Endodermal cell (in vitro differentiated cells): ENCODE results near the gene JMJD7. TPM values are rescaled to one million over a fixed set of nuclear protein-coding genes. Genes with fewer than 3 reads are reported as not detected.

ENCODE experiments used
- DNase-seq: peaks from one replicate; pipeline ENCODE4 v3.0.0-alpha.2; 2017
- H3K27ac ChIP-seq: 2 replicates; pipeline ENCODE4 v1.5.1; 2013; ENCODE audit warnings: mild to moderate bottlenecking, low read depth, low read length, moderate library complexity
- H3K27me3 ChIP-seq: 2 replicates; pipeline ENCODE4 v1.6.1; 2013; ENCODE audit warnings: mild to moderate bottlenecking, low read length, moderate library complexity; ENCODE audit not compliant: insufficient read depth, control insufficient read depth, poor library complexity, severe bottlenecking
- H3K36me3 ChIP-seq: 2 replicates; pipeline ENCODE4 v1.7.0; 2013; ENCODE audit warnings: mild to moderate bottlenecking, low read length, moderate library complexity; ENCODE audit not compliant: control insufficient read depth, insufficient read depth
- H3K4me1 ChIP-seq: one replicate; pipeline ENCODE4 v1.7.0; 2013; ENCODE audit warnings: low read length; ENCODE audit not compliant: control insufficient read depth, insufficient read depth
- H3K4me3 ChIP-seq: 2 replicates; pipeline ENCODE4 v1.5.1; 2013; ENCODE audit warnings: mild to moderate bottlenecking, low read length, moderate library complexity
- H3K9ac ChIP-seq: 2 replicates; pipeline ENCODE4 v1.6.1; 2013; ENCODE audit warnings: mild to moderate bottlenecking, low read length, moderate library complexity; ENCODE audit not compliant: poor library complexity, severe bottlenecking; ENCODE audit errors: extremely low read depth
- H3K9me3 ChIP-seq: 2 replicates; pipeline ENCODE4 v1.6.1; 2013; ENCODE audit warnings: mild to moderate bottlenecking, low read length, moderate library complexity; ENCODE audit not compliant: control insufficient read depth
- H3K27ac Mint-ChIP-seq: 2 replicates; pipeline ENCODE4 v1.8.0; 2020; ENCODE audit warnings: mixed read lengths
- H3K27me3 Mint-ChIP-seq: 2 replicates; pipeline ENCODE4 v1.8.0; 2021; ENCODE audit warnings: mild to moderate bottlenecking, mixed read lengths; ENCODE audit not compliant: insufficient read depth
- H3K36me3 Mint-ChIP-seq: 2 replicates; pipeline ENCODE4 v1.8.0; 2020; ENCODE audit warnings: low read depth, mixed read lengths
- H3K4me1 Mint-ChIP-seq: 2 replicates; pipeline ENCODE4 v1.8.0; 2020; ENCODE audit warnings: mixed read lengths
- H3K4me3 Mint-ChIP-seq: 2 replicates; pipeline ENCODE4 v1.8.0; 2020; ENCODE audit warnings: mild to moderate bottlenecking, moderate library complexity, mixed read lengths
- H3K9me3 Mint-ChIP-seq: 2 replicates; pipeline ENCODE4 v1.8.0; 2020; ENCODE audit warnings: mild to moderate bottlenecking, mixed read lengths
- CTCF ChIP-seq: fragments of 200-600 bp; sonication (generic); conservative IDR thresholded peaks from 2 replicates; pipeline ENCODE4 v1.5.0; 2021; ENCODE audit warnings: antibody characterized with exemption, mild to moderate bottlenecking
- WGBS, 2 experiments: methylation state at CpG; one replicate each; pipeline versions ENCODE4 v1.1.5 to v1.1.7; 2013; ENCODE audit warnings: missing lambda C conversion rate in 2 of 2, mixed read lengths in 1 of 2; ENCODE audit not compliant: insufficient coverage in 1 of 2, insufficient read length in 1 of 2; 5-methylcytosine and 5-hydroxymethylcytosine counted together
- total RNA-seq, 2 donors: library from RNA; stranded (reverse); fragmentation: NEBNext Ultra II Directional in 1 of 2; extraction: Animal tissue kit (Norgen Biotek cat#: 25700) in 1 of 2; gene quantifications; 2 replicates in 1 of 2; 3 replicates in 1 of 2; pipeline ENCODE4 v1.2.1, GENCODE V29; 2021

Gene JMJD7
- total RNA-seq, 2 donors from 2014 or later: 18.4 to 22.1 TPM

GRCh38 chr15:41817327-41817726, 10.6 kb upstream of the JMJD7 start:
- peaks cover 18% of the 10 kb centered on the region for H3K36me3 Mint-ChIP-seq
- no peak overlapping the region for H3K27ac Mint-ChIP-seq

GRCh38 chr15:41817781-41818180, 10.1 kb upstream of the JMJD7 start:
- H3K4me1 ChIP-seq: no peaks in the 10 kb centered on the region
- no peak overlapping the region for H3K27ac ChIP-seq
- H3K9me3 ChIP-seq: no peaks in the 10 kb centered on the region
- no peaks in the 10 kb centered on the region for H3K9me3 Mint-ChIP-seq
- no peaks in the 10 kb centered on the region for H3K27me3 ChIP-seq
- WGBS, 2 experiments: 87 to 93% methylated on average over 4 to 6 of the region's 6 CpGs
- peaks cover 10% of the 10 kb centered on the region for H3K36me3 ChIP-seq
- no peak for DNase-seq
- H3K9ac ChIP-seq: no peak overlapping the region
- H3K4me1 Mint-ChIP-seq: no peaks in the 10 kb centered on the region
- H3K4me3 Mint-ChIP-seq: no peak overlapping the region
- H3K27me3 Mint-ChIP-seq: no peaks in the 10 kb centered on the region
- no peak for TF ChIP-seq CTCF
- no peak overlapping the region for H3K4me3 ChIP-seq
- no peak overlapping the region for H3K27ac Mint-ChIP-seq
- H3K36me3 Mint-ChIP-seq: peaks cover 18% of the 10 kb centered on the region

More at GRCh38 chr15:41817327-41817726, 10.6 kb upstream of the JMJD7 start:
- H3K27me3 Mint-ChIP-seq: no peaks in the 10 kb centered on the region
- H3K9ac ChIP-seq: no peak overlapping the region
- peaks cover 10% of the 10 kb centered on the region for H3K36me3 ChIP-seq
- H3K9me3 Mint-ChIP-seq: no peaks in the 10 kb centered on the region
- H3K4me3 ChIP-seq: no peak overlapping the region
- no peaks in the 10 kb centered on the region for H3K4me1 ChIP-seq
- H3K9me3 ChIP-seq: no peaks in the 10 kb centered on the region
- no peaks in the 10 kb centered on the region for H3K27me3 ChIP-seq
- no peaks in the 10 kb centered on the region for H3K4me1 Mint-ChIP-seq
- H3K27ac ChIP-seq: no peak overlapping the region
- DNase-seq: no peak
- no peak for TF ChIP-seq CTCF
- 96 to 97% methylated on average over 9 to 14 of the region's 14 CpGs for WGBS, 2 experiments
- H3K4me3 Mint-ChIP-seq: no peak overlapping the region

- Histone ChIP-seq H3K9me3 (no peaks in the 10 kb centered on the region), H3K27ac (no peak overlapping the region), H3K4me1 (no peaks in the 10 kb centered on the region), H3K27me3 (no peaks in the 10 kb centered on the region), H3K9ac (no peak overlapping the region), H3K36me3 (peaks cover 10% of the 10 kb centered on the region), H3K4me3 (no peak overlapping the region)
- H3K27me3 Mint-ChIP-seq: no peaks in the 10 kb centered on the region
- no peak overlapping the region for H3K4me3 Mint-ChIP-seq
- peaks cover 26% of the 10 kb centered on the region for H3K36me3 Mint-ChIP-seq
- 90 to 96% methylated on average over 6 to 9 of the region's 9 CpGs for WGBS, 2 experiments
- TF ChIP-seq CTCF: no peak
- no peaks in the 10 kb centered on the region for H3K9me3 Mint-ChIP-seq
- H3K27ac Mint-ChIP-seq: no peak overlapping the region
- DNase-seq: no peak
- H3K4me1 Mint-ChIP-seq: no peaks in the 10 kb centered on the region
These were observed 8.3 kb upstream of the JMJD7 start for GRCh38 chr15:41819455-41820050.
